Measurements from ENCODE around the gene SLC6A18. TPM values are rescaled to one million over a fixed set of nuclear protein-coding genes. Genes with fewer than 3 reads are reported as not detected.

Gene SLC6A18
- total and polyA plus RNA-seq, 10 of the 15 experiments (the other 5 are each of a cell fraction or from before 2014, with no cell fraction given) = not detected

- TF ChIP-seq CUX1 (IDR thresholded peaks at IDR 0.05; ENCODE audit: insufficient replicate concordance, low read depth, low read length) (no peak), HSF1 (IDR thresholded peaks at IDR 0.05; ENCODE audit: low read depth, low read length) (no peak)
These were observed 18.4 kb downstream of the SLC6A18 start (continued) for GRCh38 chr5:1243487-1244130.

DNA sequence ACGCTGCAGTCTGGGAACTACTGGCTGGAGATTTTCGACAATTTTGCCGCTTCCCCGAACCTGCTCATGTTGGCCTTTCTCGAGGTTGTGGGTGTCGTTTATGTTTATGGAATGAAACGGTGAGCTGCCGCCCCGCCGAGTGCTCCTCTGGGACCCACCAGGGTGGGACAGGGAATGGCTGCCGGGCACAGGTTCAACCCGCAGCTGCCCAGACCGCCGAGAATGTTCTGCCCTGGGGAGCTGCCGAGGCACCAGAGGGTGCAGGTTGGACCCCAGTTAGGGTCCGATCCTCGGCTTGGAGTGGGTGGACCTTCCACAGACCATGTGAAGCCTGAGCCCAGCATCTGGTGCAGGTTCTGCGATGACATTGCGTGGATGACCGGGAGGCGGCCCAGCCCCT lies 19.1 kb downstream of the SLC6A18 start:
- POLR2A ChIA-PET = no interaction called here
- in situ Hi-C loops (cut with MboI) = no loop called here
- TF ChIP-seq, protein P1, sequence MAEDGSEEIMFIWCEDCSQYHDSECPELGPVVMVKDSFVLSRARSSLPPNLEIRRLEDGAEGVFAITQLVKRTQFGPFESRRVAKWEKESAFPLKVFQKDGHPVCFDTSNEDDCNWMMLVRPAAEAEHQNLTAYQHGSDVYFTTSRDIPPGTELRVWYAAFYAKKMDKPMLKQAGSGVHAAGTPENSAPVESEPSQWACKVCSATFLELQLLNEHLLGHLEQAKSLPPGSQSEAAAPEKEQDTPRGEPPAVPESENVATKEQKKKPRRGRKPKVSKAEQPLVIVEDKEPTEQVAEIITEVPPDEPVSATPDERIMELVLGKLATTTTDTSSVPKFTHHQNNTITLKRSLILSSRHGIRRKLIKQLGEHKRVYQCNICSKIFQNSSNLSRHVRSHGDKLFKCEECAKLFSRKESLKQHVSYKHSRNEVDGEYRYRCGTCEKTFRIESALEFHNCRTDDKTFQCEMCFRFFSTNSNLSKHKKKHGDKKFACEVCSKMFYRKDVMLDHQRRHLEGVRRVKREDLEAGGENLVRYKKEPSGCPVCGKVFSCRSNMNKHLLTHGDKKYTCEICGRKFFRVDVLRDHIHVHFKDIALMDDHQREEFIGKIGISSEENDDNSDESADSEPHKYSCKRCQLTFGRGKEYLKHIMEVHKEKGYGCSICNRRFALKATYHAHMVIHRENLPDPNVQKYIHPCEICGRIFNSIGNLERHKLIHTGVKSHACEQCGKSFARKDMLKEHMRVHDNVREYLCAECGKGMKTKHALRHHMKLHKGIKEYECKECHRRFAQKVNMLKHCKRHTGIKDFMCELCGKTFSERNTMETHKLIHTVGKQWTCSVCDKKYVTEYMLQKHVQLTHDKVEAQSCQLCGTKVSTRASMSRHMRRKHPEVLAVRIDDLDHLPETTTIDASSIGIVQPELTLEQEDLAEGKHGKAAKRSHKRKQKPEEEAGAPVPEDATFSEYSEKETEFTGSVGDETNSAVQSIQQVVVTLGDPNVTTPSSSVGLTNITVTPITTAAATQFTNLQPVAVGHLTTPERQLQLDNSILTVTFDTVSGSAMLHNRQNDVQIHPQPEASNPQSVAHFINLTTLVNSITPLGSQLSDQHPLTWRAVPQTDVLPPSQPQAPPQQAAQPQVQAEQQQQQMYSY (CRISPR knock-in tag; IDR thresholded peaks at IDR 0.05) = no peak
- no peak for TF ChIP-seq CREM (IDR thresholded peaks at IDR 0.05; ENCODE audit: low read depth)
- no peak for TF ChIP-seq ELK1 (IDR thresholded peaks at IDR 0.05; ENCODE audit: low read depth, low read length)
- no peak for TF ChIP-seq YBX1 (IDR thresholded peaks at IDR 0.05)
- TF ChIP-seq MAX (IDR thresholded peaks at IDR 0.05; ENCODE audit: low read depth, low read length) = no peak
- no peak for TF ChIP-seq KDM1A (IDR thresholded peaks at IDR 0.05; ENCODE audit: borderline replicate concordance)
- no peak for TF ChIP-seq MTA2 (IDR thresholded peaks at IDR 0.05; ENCODE audit: low read depth)
- no peak for TF ChIP-seq PAX8 (IDR thresholded peaks at IDR 0.05)

More for the DNA sequence above, 19.1 kb downstream of the SLC6A18 start:
- ChIA-PET CTCF (interaction anchor here (0.5 kb wide), 1 partner anchor 1146 kb away, joined by 3 read pairs; no protein-coding TSS in a partner anchor), SMC1A (ENCODE audit: uncharacterized antibody, unreplicated experiment) (no interaction called here), RAD21 (ENCODE audit: unreplicated experiment) (no interaction called here)
- H3K27ac ChIP-seq (ENCODE audit: control insufficient read depth, insufficient read depth) = no peak overlapping the region
- H2AFZ ChIP-seq (ENCODE audit: control insufficient read depth, low read depth, low read length) = no peak overlapping the region
- no peak for DNase-seq (ENCODE audit: low read depth, low spot score)
- H3K4me3 ChIP-seq = no peak overlapping the region
- intact Hi-C loops (cut with micrococcal nuclease; ENCODE audit: unreplicated experiment) = no loop called here
- no TSS peak for BruUV-seq (replicated peaks)
- no peaks in the 10 kb centered on the region for H3K9me3 ChIP-seq (replicated peaks; ENCODE audit: control insufficient read depth, insufficient read depth, low read length)
- H3K9ac ChIP-seq (ENCODE audit: control insufficient read depth, insufficient read depth, low read length) = no peak overlapping the region
- no peaks in the 10 kb centered on the region for H3K36me3 ChIP-seq (ENCODE audit: control insufficient read depth in 2 of 2, insufficient read depth in 2 of 2, low read length in 1 of 2)
- no peak overlapping the region for H3K4me2 ChIP-seq (ENCODE audit: control insufficient read depth, insufficient read depth)
- no peaks in the 10 kb centered on the region for H3K79me2 ChIP-seq (ENCODE audit: control insufficient read depth, insufficient read depth, low read length)
- WGBS (ENCODE audit: insufficient coverage, insufficient replicate concordance, low lambda C conversion rate, missing lambda C conversion rate) = 29% methylated on average over 15 of the region's 21 CpGs
- ATAC-seq = no peak
- no peaks in the 10 kb centered on the region for H3K4me1 ChIP-seq (ENCODE audit: control insufficient read depth, insufficient read depth, low read length)
- H4K20me1 ChIP-seq (ENCODE audit: control insufficient read depth, insufficient read depth) = no peaks in the 10 kb centered on the region
- no peak for FAIRE-seq
- no peaks in the 10 kb centered on the region; a peak in 1 of 4 replicates for H3K27me3 ChIP-seq (replicated peaks in 1 of 2; ENCODE audit: control insufficient read depth in 2 of 2, insufficient read depth in 2 of 2, low read length in 1 of 2)
